ENCODE measurements around the gene OR4S1. TPM values are rescaled to one million over a fixed set of nuclear protein-coding genes. Genes with fewer than 3 reads are reported as not detected.
A peak's percentile ranks its signal among the peaks of the same experiment; 100 is the strongest.
"Not testable (repeated sequence)": the region's sequence is repeated elsewhere in the genome, so short reads cannot be mapped to it uniquely, and the experiment has no call there.

The OR4S1 gene
- total and polyA plus RNA-seq, 4 donors = not detected

- no peaks in the 10 kb centered on the region for H3K9me3 ChIP-seq (ENCODE audit: control insufficient read depth in 4 of 4, low read length in 3 of 4)
- no peaks in the 10 kb centered on the region for H3K36me3 ChIP-seq (ENCODE audit: control insufficient read depth in 4 of 4, insufficient read depth in 3 of 4, low read depth in 1 of 4, low read length in 3 of 4)
- H3K4me3 ChIP-seq (ENCODE audit: low read depth in 1 of 3, low read length in 3 of 3) = no peak overlapping the region
- no peak overlapping the region for H3K27ac ChIP-seq (ENCODE audit: low read depth in 1 of 2, low read length in 2 of 2)
- no peaks in the 10 kb centered on the region for H3K27me3 ChIP-seq (ENCODE audit: control insufficient read depth in 4 of 4, insufficient read depth in 4 of 4, low read length in 3 of 4)
- 49% methylated on average over 1 of the region's 1 CpG for WGBS
- H3K4me1 ChIP-seq (ENCODE audit: control insufficient read depth in 4 of 4, insufficient read depth in 4 of 4, low read length in 3 of 4) = no peaks in the 10 kb centered on the region
- TF ChIP-seq TAF1 (conservative IDR thresholded peaks at IDR 0.05) = no peak
- no peak for TF ChIP-seq FOXA2 (IDR thresholded peaks at IDR 0.05)
- no peak for TF ChIP-seq HNF4G (IDR thresholded peaks at IDR 0.05)
- no peak for TF ChIP-seq RAD21 (IDR thresholded peaks at IDR 0.05)
- no peak for TF ChIP-seq HNF4A (conservative IDR thresholded peaks at IDR 0.05)
- TF ChIP-seq RXRA (IDR thresholded peaks at IDR 0.05) = no peak
- TF ChIP-seq SP1 (IDR thresholded peaks at IDR 0.05) = no peak
- TF ChIP-seq JUND (IDR thresholded peaks at IDR 0.05) = no peak
- no peak for TF ChIP-seq NR2F2 (IDR thresholded peaks at IDR 0.05)
- TF ChIP-seq ZBTB33 (IDR thresholded peaks at IDR 0.05) = no peak
- TF ChIP-seq CTCF (IDR thresholded peaks at IDR 0.05; ENCODE audit: low read depth, low read length, missing input control) = no peak
- no peak for DNase-seq (ENCODE audit: low spot score)
- H3K9ac ChIP-seq (ENCODE audit: low read depth in 1 of 2, low read length in 2 of 2) = no peak overlapping the region
Measured at GRCh38 chr11:48272606-48273005, 33.4 kb upstream of the OR4S1 start.

GRCh38 chr11:48307760-48308386 is 1.9 kb downstream of the OR4S1 start:
- no peak overlapping the region for H3K9ac ChIP-seq (ENCODE audit: low read depth in 1 of 2, low read length in 2 of 2)
- no peak overlapping the region for H3K4me3 ChIP-seq (ENCODE audit: low read depth in 1 of 3, low read length in 3 of 3)
- no peak overlapping the region for H3K27ac ChIP-seq (ENCODE audit: low read depth in 1 of 2, low read length in 2 of 2)
- DNase-seq (ENCODE audit: low spot score) = peak; percentile 57
- H3K9me3 ChIP-seq (ENCODE audit: control insufficient read depth in 4 of 4, low read length in 3 of 4) = no peaks in the 10 kb centered on the region
- H3K36me3 ChIP-seq (ENCODE audit: control insufficient read depth in 4 of 4, insufficient read depth in 3 of 4, low read depth in 1 of 4, low read length in 3 of 4) = no peaks in the 10 kb centered on the region
- no peaks in the 10 kb centered on the region for H3K27me3 ChIP-seq (ENCODE audit: control insufficient read depth in 4 of 4, insufficient read depth in 4 of 4, low read length in 3 of 4)
- H3K4me1 ChIP-seq (ENCODE audit: control insufficient read depth in 4 of 4, insufficient read depth in 4 of 4, low read length in 3 of 4) = no peaks in the 10 kb centered on the region
- 22% methylated on average over 5 of the region's 5 CpGs for WGBS
- TF ChIP-seq CTCF (IDR thresholded peaks at IDR 0.05; ENCODE audit: low read depth, low read length, missing input control) (peak; percentile 86), RXRA (IDR thresholded peaks at IDR 0.05) (peak; percentile 24 to 27), NR2F2 (IDR thresholded peaks at IDR 0.05) (peak; percentile 80), EGR1 (IDR thresholded peaks at IDR 0.05; ENCODE audit: low read depth in 2 of 2) (no peak), MAX (IDR thresholded peaks at IDR 0.05) (no peak), RAD21 (IDR thresholded peaks at IDR 0.05) (peak; percentile 82 to 90)

GRCh38 chr11:48313590-48313989 is 7.6 kb downstream of the OR4S1 start:
- H3K9ac ChIP-seq (ENCODE audit: low read depth in 1 of 2, low read length in 2 of 2); H3K36me3 ChIP-seq (ENCODE audit: control insufficient read depth in 4 of 4, insufficient read depth in 3 of 4, low read depth in 1 of 4, low read length in 3 of 4); H3K4me3 ChIP-seq (ENCODE audit: low read depth in 1 of 3, low read length in 3 of 3); H3K4me1 ChIP-seq (ENCODE audit: control insufficient read depth in 4 of 4, insufficient read depth in 4 of 4, low read length in 3 of 4); DNase-seq (ENCODE audit: low spot score); H3K9me3 ChIP-seq (ENCODE audit: control insufficient read depth in 4 of 4, low read length in 3 of 4); H3K27ac ChIP-seq (ENCODE audit: low read depth in 1 of 2, low read length in 2 of 2); H3K27me3 ChIP-seq (ENCODE audit: control insufficient read depth in 4 of 4, insufficient read depth in 4 of 4, low read length in 3 of 4): not testable (repeated sequence)
- 64% methylated on average over 2 of the region's 2 CpGs for whole genome bisulfite sequencing

GRCh38 chr11:48319813-48320212 is 13.8 kb downstream of the OR4S1 start:
- not testable (repeated sequence) for H3K9me3 ChIP-seq (ENCODE audit: control insufficient read depth in 4 of 4, low read length in 3 of 4); H3K36me3 ChIP-seq (ENCODE audit: control insufficient read depth in 4 of 4, insufficient read depth in 3 of 4, low read depth in 1 of 4, low read length in 3 of 4); DNase-seq (ENCODE audit: low spot score); H3K27me3 ChIP-seq (ENCODE audit: control insufficient read depth in 4 of 4, insufficient read depth in 4 of 4, low read length in 3 of 4); H3K4me3 ChIP-seq (ENCODE audit: low read depth in 1 of 3, low read length in 3 of 3); H3K27ac ChIP-seq (ENCODE audit: low read depth in 1 of 2, low read length in 2 of 2); H3K4me1 ChIP-seq (ENCODE audit: control insufficient read depth in 4 of 4, insufficient read depth in 4 of 4, low read length in 3 of 4); H3K9ac ChIP-seq (ENCODE audit: low read depth in 1 of 2, low read length in 2 of 2)
- WGBS = 78% methylated on average over 2 of the region's 2 CpGs

GRCh38 chr11:48324620-48325019 is 18.6 kb downstream of the OR4S1 start, which contains the start of gene OR4C3:
OR4C3 (plus strand) TSS chr11:48324920; CDS start chr11:48325022, 102 bp downstream.
- not testable (repeated sequence) for DNase-seq (ENCODE audit: low spot score); H3K9ac ChIP-seq (ENCODE audit: low read depth in 1 of 2, low read length in 2 of 2)

More at GRCh38 chr11:48324620-48325019, 18.6 kb downstream of the OR4S1 start, which contains the start of gene OR4C3:
- not testable (repeated sequence) for H3K9me3 ChIP-seq (ENCODE audit: control insufficient read depth in 4 of 4, low read length in 3 of 4); H3K27ac ChIP-seq (ENCODE audit: low read depth in 1 of 2, low read length in 2 of 2); H3K4me3 ChIP-seq (ENCODE audit: low read depth in 1 of 3, low read length in 3 of 3); H3K4me1 ChIP-seq (ENCODE audit: control insufficient read depth in 4 of 4, insufficient read depth in 4 of 4, low read length in 3 of 4); H3K27me3 ChIP-seq (ENCODE audit: control insufficient read depth in 4 of 4, insufficient read depth in 4 of 4, low read length in 3 of 4); H3K36me3 ChIP-seq (ENCODE audit: control insufficient read depth in 4 of 4, insufficient read depth in 3 of 4, low read depth in 1 of 4, low read length in 3 of 4)
